Stimulated activated CD4-positive, alpha-beta T cell treated with anti-CD3 and anti-CD28 coated beads, TNF-alpha, amount 100 ng/mL, for 24 hours (primary cell): ENCODE measurements around the gene ALX4.

Source experiments
- DNase-seq, 3 experiments: peaks; one replicate each; pipeline ENCODE4 v3.0.0-alpha.2; 2020; ENCODE audit warnings: low read depth in 3 of 3

Gene ALX4

GRCh38 chr11:44315947-44316658 lies 6.2 kb upstream of the ALX4 start:
- no peak for DNase-seq

- no peak for DNase-seq
Observed at GRCh38 chr11:44314733-44315132, 4.8 kb upstream of the ALX4 start.

GRCh38 chr11:44313761-44314489 lies 4.0 kb upstream of the ALX4 start:
- no peak for DNase-seq

GRCh38 chr11:44312876-44313275 lies 2.9 kb upstream of the ALX4 start:
- no peak for DNase-seq

GRCh38 chr11:44311339-44312261 lies 1.7 kb upstream of the ALX4 start:
- no peak for DNase-seq

- no peak for DNase-seq
Observed at GRCh38 chr11:44310463-44311272, 729 bp upstream of the ALX4 start.

- DNase-seq = no peak
Observed at GRCh38 chr11:44310206-44310462, 195 bp upstream of the ALX4 start.

- no peak for DNase-seq
Observed at GRCh38 chr11:44308923-44309477, 939 bp downstream of the ALX4 start.

GRCh38 chr11:44308256-44308922 lies 1.6 kb downstream of the ALX4 start:
- no peak for DNase-seq

GRCh38 chr11:44307340-44308099 lies 2.4 kb downstream of the ALX4 start:
- no peak for DNase-seq

GRCh38 chr11:44306918-44307244 lies 3.1 kb downstream of the ALX4 start:
- DNase-seq = no peak

GRCh38 chr11:44306052-44306917 lies 3.7 kb downstream of the ALX4 start:
- no peak for DNase-seq

GRCh38 chr11:44305470-44306051 lies 4.4 kb downstream of the ALX4 start:
- peak in 1 of 3 experiments; percentile 32 for DNase-seq

- DNase-seq = no peak
Observed at GRCh38 chr11:44305026-44305469, 4.9 kb downstream of the ALX4 start.

- no peak for DNase-seq
Observed at GRCh38 chr11:44304091-44305025, 5.6 kb downstream of the ALX4 start.

GRCh38 chr11:44303401-44303938 lies 6.5 kb downstream of the ALX4 start:
- no peak for DNase-seq

GRCh38 chr11:44301564-44302271 lies 8.2 kb downstream of the ALX4 start:
- no peak for DNase-seq
